Stimulated activated CD8-positive, alpha-beta memory T cell treated with anti-CD3 and anti-CD28 coated beads, Interleukin-15, amount 100 ng/mL, for 48 hours (primary cell): ENCODE results near the gene WFIKKN1.

Experiments
- DNase-seq, 2 donors: peaks; one replicate each; pipeline ENCODE4 v3.0.0-alpha.2; 2020; ENCODE audit warnings: low read depth in 2 of 2

WFIKKN1 gene

GRCh38 chr16:625117-625976 lies 5.4 kb upstream of the WFIKKN1 start:
- no peak for DNase-seq

- no peak for DNase-seq
Observed at GRCh38 chr16:625977-626765, 4.6 kb upstream of the WFIKKN1 start.

GRCh38 chr16:626787-627453 lies 3.9 kb upstream of the WFIKKN1 start:
- no peak for DNase-seq

GRCh38 chr16:627454-628239 lies 3.1 kb upstream of the WFIKKN1 start:
- DNase-seq, result no peak

- no peak for DNase-seq
Observed at GRCh38 chr16:628321-629061, 2.3 kb upstream of the WFIKKN1 start.

- DNase-seq, result no peak
Observed at GRCh38 chr16:629185-629832, 1.5 kb upstream of the WFIKKN1 start.

- no peak for DNase-seq
Observed at GRCh38 chr16:629833-630248, 944 bp upstream of the WFIKKN1 start.

- no peak for DNase-seq
Observed at GRCh38 chr16:630249-630814, 453 bp upstream of the WFIKKN1 start.

- DNase-seq, result no peak
Observed at GRCh38 chr16:631808-632358, 1.1 kb downstream of the WFIKKN1 start.

- no peak for DNase-seq
Observed at GRCh38 chr16:632486-633335, 1.9 kb downstream of the WFIKKN1 start.

GRCh38 chr16:633336-634050 lies 2.7 kb downstream of the WFIKKN1 start:
- DNase-seq, result no peak

GRCh38 chr16:634051-634670 lies 3.4 kb downstream of the WFIKKN1 start:
- DNase-seq, result no peak

- DNase-seq, result no peak
Observed at GRCh38 chr16:634996-635395, 4.2 kb downstream of the WFIKKN1 start.

GRCh38 chr16:635573-636205 lies 4.9 kb downstream of the WFIKKN1 start:
- no peak for DNase-seq

- DNase-seq, result peak; percentile 87 to 89
Observed at GRCh38 chr16:636206-637080, 5.7 kb downstream of the WFIKKN1 start, which contains the start of gene METTL26. Gene METTL26, minus strand, starts transcription at chr16:636305. Its CDS starts 15 bp downstream, at chr16:636290.
